HS-5 (cell line): ENCODE data around the gene FXYD3.
A peak's percentile ranks its signal among the peaks of the same experiment; 100 is the strongest.
"Not testable (repeated sequence)": the region's sequence is repeated elsewhere in the genome, so short reads cannot be mapped to it uniquely, and the experiment has no call there.

Experiments used
- DNase-seq: peaks from one replicate; pipeline ENCODE4 v3.0.0-alpha.2; 2012; ENCODE audit warnings: low read depth

The FXYD3 gene

GRCh38 chr19:35142606-35143230 is 27.1 kb downstream of the FXYD3 start:
- no peak for DNase-seq

- DNase-seq: no peak
These were observed 27.6 kb downstream of the FXYD3 start, which contains the start of gene FXYD7 for GRCh38 chr19:35143231-35143715. TSS of gene FXYD7 (plus strand) at chr19:35143255. CDS start at chr19:35143334, 79 bp downstream.

GRCh38 chr19:35143818-35144217 is 28.2 kb downstream of the FXYD3 start:
- DNase-seq: no peak

- no peak for DNase-seq
These were observed 28.6 kb downstream of the FXYD3 start for GRCh38 chr19:35144259-35144599.

- no peak for DNase-seq
These were observed 29.2 kb downstream of the FXYD3 start for GRCh38 chr19:35144600-35145436.

- no peak for DNase-seq
These were observed 31.3 kb downstream of the FXYD3 start for GRCh38 chr19:35146746-35147459.

- no peak for DNase-seq
These were observed 33.8 kb downstream of the FXYD3 start for GRCh38 chr19:35149463-35149862.

GRCh38 chr19:35150445-35150844 is 34.8 kb downstream of the FXYD3 start:
- DNase-seq: no peak

GRCh38 chr19:35151273-35152065 is 35.8 kb downstream of the FXYD3 start:
- DNase-seq: no peak

- DNase-seq: not testable (repeated sequence)
These were observed 37.5 kb downstream of the FXYD3 start for GRCh38 chr19:35153129-35153522.

GRCh38 chr19:35153701-35154524 is 38.3 kb downstream of the FXYD3 start:
- no peak for DNase-seq

- peak; percentile 46 for DNase-seq
These were observed 39.1 kb downstream of the FXYD3 start, which contains the start of gene FXYD5 for GRCh38 chr19:35154525-35155406. TSS of gene FXYD5 (plus strand) at chr19:35154735. CDS start at chr19:35155551, 816 bp downstream.

- DNase-seq: no peak
These were observed 39.8 kb downstream of the FXYD3 start for GRCh38 chr19:35155441-35155840.

- DNase-seq: no peak
These were observed 40.5 kb downstream of the FXYD3 start for GRCh38 chr19:35155981-35156672.

- no peak for DNase-seq
These were observed 41.0 kb downstream of the FXYD3 start for GRCh38 chr19:35156673-35157014.

- DNase-seq: no peak
These were observed 41.8 kb downstream of the FXYD3 start for GRCh38 chr19:35157431-35157830.

- no peak for DNase-seq
These were observed 44.0 kb downstream of the FXYD3 start for GRCh38 chr19:35159606-35160005.

GRCh38 chr19:35160629-35161433 is 45.2 kb downstream of the FXYD3 start:
- no peak for DNase-seq

GRCh38 chr19:35161434-35161743 is 45.8 kb downstream of the FXYD3 start:
- no peak for DNase-seq
